Thyroid gland (tissue), 4 donors: ENCODE data around the gene TEKT2. TPM values are rescaled to one million over a fixed set of nuclear protein-coding genes. Genes with fewer than 3 reads are reported as not detected.

ENCODE experiments used
- DNase-seq, 2 donors: peaks; one replicate each; pipeline ENCODE4 v3.0.0-alpha.2; 2019
- H3K27ac ChIP-seq, 3 donors: fragments of 200-600 bp; sonication (generic); 1 replicate in 2 of 3; 2 replicates in 1 of 3; pipeline ENCODE4 v1.5.1; 2016 to 2019; ENCODE audit warnings: mild to moderate bottlenecking in 1 of 3, moderate library complexity in 1 of 3
- H3K27me3 ChIP-seq: fragments of 200-600 bp; sonication (generic); one replicate; pipeline ENCODE4 v1.5.1; 2019
- H3K36me3 ChIP-seq, 2 donors: fragments of 200-600 bp; sonication (generic); one replicate each; pipeline ENCODE4 v1.5.1; 2016 to 2019
- H3K4me1 ChIP-seq, 2 donors: fragments of 200-600 bp; sonication (generic); one replicate each; pipeline ENCODE4 v1.5.1; 2017 to 2019
- H3K4me3 ChIP-seq, 3 donors: fragments of 200-600 bp; sonication (generic); replicated peaks in 1 of 3; 1 replicate in 2 of 3; 2 replicates in 1 of 3; pipeline ENCODE4 v1.5.1; 2016; ENCODE audit warnings: mild to moderate bottlenecking in 1 of 3
- H3K9me3 ChIP-seq: fragments of 200-600 bp; sonication (generic); one replicate; pipeline ENCODE4 v1.5.1; 2017
- POLR2A ChIP-seq, 2 donors: fragments of 450-650 bp; IDR thresholded peaks; one replicate each; pipeline ENCODE4 v1.6.1; 2017; ENCODE audit warnings: antibody characterized with exemption in 2 of 2, mild to moderate bottlenecking in 2 of 2, moderate library complexity in 1 of 2
- WGBS, 2 donors: methylation state at CpG; one replicate each; pipeline ENCODE4 v1.1.5; 2017; 5-methylcytosine and 5-hydroxymethylcytosine counted together
- intact Hi-C: fragments of 100-400 bp; cut with DNase I; formaldehyde crosslinking; loops from one replicate; pipeline ENCODE4 v1.15.1; 2023
- total RNA-seq, 4 donors: library from RNA; depleted of rRNA; stranded (reverse); fragments of >200 nt; gene quantifications; one replicate each; pipeline ENCODE4 v1.2.3, GENCODE V29; 2016
- TF ChIP-seq, protein P1 (sequence below), 6 experiments: fragments of 200-600 bp in 3 of 6; fragments of 450-650 bp in 3 of 6; sonication (generic) in 3 of 6; IDR thresholded peaks; one replicate each; pipeline ENCODE4 v1.5.1; 2016 to 2019; ENCODE audit warnings: antibody characterized with exemption in 6 of 6, mild to moderate bottlenecking in 2 of 6, inconsistent platforms in 1 of 6, moderate library complexity in 1 of 6

Gene TEKT2
- total RNA-seq, 4 donors from 2014 or later, result 0.89 to 4.0 (median 1.9) TPM

DNA sequence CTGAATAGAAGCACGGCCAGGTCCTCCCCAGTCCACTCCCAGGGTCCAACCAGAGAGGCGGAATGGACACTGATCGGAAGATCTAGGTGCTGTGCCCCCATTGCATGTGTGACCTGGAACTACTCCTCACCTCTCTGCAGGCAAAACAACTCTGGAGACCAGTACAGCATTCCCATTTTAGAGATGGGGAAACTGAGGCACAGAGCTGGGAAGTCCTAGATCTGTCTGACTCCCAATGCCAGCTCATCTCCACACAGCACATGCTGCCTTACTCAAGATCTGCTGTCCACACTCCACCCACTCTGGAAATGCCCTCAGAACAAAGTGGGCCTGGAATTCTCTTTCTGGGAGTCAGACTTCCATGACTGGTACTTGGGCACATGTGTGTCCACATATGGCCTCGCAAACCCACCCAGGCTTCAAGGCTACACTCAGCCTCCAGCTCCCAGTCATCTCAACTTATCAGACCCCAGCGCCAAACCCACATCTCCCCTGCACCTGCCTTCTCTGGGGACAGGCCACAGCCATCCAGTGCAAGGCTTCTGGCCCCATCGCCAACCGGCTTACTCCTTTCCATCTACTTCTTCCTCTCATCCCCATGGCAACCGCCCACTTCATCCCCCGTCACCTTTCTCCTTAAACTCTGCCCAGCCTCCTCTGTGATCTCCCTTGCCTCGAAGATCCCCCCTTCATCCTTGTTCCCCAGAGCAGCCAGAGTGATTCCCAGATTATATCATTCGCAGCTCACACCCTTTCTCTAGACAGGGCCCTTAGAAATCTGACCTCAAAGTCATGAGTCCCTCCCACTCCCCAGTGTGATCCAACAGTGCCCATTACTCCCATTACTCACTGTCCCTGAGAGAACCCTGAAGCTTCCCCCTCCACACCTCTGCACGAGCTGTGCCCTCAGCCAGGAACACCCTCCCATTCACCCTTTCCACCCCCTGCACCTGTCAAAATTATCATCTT lies 38.5 kb downstream of the TEKT2 start:
- intact Hi-C loops, result no loop called here
- TF ChIP-seq, protein P1, sequence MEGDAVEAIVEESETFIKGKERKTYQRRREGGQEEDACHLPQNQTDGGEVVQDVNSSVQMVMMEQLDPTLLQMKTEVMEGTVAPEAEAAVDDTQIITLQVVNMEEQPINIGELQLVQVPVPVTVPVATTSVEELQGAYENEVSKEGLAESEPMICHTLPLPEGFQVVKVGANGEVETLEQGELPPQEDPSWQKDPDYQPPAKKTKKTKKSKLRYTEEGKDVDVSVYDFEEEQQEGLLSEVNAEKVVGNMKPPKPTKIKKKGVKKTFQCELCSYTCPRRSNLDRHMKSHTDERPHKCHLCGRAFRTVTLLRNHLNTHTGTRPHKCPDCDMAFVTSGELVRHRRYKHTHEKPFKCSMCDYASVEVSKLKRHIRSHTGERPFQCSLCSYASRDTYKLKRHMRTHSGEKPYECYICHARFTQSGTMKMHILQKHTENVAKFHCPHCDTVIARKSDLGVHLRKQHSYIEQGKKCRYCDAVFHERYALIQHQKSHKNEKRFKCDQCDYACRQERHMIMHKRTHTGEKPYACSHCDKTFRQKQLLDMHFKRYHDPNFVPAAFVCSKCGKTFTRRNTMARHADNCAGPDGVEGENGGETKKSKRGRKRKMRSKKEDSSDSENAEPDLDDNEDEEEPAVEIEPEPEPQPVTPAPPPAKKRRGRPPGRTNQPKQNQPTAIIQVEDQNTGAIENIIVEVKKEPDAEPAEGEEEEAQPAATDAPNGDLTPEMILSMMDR (IDR thresholded peaks at IDR 0.05), result no peak
- TF ChIP-seq POLR2A (IDR thresholded peaks at IDR 0.05), result no peak
- DNase-seq, result no peak
- WGBS, 2 donors, result 87 to 92% methylated on average over 12 of the region's 12 CpGs
- Histone ChIP-seq H3K36me3 (no peaks in the 10 kb centered on the region), H3K27ac (no peak overlapping the region), H3K4me1 (peaks cover 5 to 19% of the 10 kb centered on the region in 2 donors), H3K4me3 (no peak overlapping the region), H3K9me3 (no peaks in the 10 kb centered on the region), H3K27me3 (no peaks in the 10 kb centered on the region)

DNA sequence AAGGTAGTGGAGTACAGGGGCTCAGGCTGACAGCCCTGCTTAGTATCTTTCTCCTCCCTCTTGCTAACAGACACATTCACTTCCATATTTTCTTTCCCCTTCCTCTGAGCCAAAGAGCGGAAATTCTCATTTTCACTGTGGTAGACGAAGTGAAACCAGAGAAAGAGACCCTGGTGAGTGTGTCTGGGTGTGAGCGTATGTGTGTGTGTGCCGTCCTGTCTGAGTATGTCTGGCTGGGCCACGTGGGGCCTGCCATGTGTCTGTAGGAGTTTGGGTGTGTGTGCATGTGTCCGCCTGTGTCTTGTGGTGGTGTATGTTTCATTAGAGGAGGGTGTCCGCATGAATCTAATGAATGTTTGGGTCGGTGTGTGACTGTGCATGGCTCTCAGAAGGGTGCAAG lies 39.5 kb downstream of the TEKT2 start:
- Histone ChIP-seq H3K4me1 (peaks cover 5 to 19% of the 10 kb centered on the region in 2 donors), H3K9me3 (no peaks in the 10 kb centered on the region), H3K27ac (no peak overlapping the region), H3K4me3 (no peak overlapping the region), H3K36me3 (no peaks in the 10 kb centered on the region), H3K27me3 (no peaks in the 10 kb centered on the region)
- WGBS, 2 donors, result 66 to 74% methylated on average over 6 to 8 of the region's 8 CpGs
- TF ChIP-seq, protein P1 (IDR thresholded peaks at IDR 0.05), result no peak
- DNase-seq, result no peak
- intact Hi-C loops, result no loop called here

DNA sequence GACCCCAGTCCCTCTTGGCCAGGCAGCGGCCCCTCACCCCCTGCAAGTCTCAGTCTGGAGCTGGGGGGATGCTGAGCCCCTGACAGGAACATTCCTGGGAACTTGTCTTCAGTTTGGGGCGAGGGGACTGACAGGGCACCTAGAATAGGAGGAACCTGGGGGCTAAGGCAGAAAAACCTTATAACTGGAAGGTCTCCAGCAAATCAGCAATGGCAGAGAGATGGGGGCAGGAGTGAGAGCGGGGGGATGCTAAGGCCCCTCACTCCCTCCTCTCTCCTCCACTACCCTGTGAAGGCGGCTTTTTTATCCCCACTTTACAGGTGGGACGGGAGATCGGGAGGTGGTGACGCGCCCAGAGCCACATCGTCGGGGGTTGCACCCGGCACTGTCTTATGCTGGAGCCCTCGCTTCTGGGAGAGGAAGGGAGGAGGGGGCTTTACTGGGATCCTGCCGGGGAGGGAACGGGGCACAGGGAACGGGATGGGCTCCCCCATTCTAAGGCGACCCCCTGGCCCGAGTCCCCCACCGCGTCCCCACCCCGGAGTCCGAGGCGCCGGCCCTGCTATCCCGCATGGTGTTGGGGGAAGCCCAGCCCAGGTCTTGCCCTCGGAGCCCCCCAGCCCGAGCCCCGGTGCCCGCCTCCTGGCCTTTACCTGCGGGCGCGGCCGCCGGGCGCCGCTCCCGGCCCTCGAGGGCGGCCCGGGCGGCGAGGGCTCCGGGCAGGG lies 40.7 kb downstream of the TEKT2 start:
- H3K4me3 ChIP-seq, result peak overlapping the region in 1 of 3 donors; percentile 35
- intact Hi-C loops, result no loop called here
- no peak for DNase-seq
- no peaks in the 10 kb centered on the region for H3K27me3 ChIP-seq
- H3K4me1 ChIP-seq, result peaks cover 5 to 19% of the 10 kb centered on the region in 2 donors
- no peak overlapping the region for H3K27ac ChIP-seq
- H3K36me3 ChIP-seq, result no peaks in the 10 kb centered on the region
- TF ChIP-seq, protein P1 (IDR thresholded peaks at IDR 0.05), result no peak
- TF ChIP-seq POLR2A (IDR thresholded peaks at IDR 0.05), result no peak
- 66 to 69% methylated on average over 12 to 13 of the region's 42 CpGs for WGBS, 2 donors
- H3K9me3 ChIP-seq, result no peaks in the 10 kb centered on the region

DNA sequence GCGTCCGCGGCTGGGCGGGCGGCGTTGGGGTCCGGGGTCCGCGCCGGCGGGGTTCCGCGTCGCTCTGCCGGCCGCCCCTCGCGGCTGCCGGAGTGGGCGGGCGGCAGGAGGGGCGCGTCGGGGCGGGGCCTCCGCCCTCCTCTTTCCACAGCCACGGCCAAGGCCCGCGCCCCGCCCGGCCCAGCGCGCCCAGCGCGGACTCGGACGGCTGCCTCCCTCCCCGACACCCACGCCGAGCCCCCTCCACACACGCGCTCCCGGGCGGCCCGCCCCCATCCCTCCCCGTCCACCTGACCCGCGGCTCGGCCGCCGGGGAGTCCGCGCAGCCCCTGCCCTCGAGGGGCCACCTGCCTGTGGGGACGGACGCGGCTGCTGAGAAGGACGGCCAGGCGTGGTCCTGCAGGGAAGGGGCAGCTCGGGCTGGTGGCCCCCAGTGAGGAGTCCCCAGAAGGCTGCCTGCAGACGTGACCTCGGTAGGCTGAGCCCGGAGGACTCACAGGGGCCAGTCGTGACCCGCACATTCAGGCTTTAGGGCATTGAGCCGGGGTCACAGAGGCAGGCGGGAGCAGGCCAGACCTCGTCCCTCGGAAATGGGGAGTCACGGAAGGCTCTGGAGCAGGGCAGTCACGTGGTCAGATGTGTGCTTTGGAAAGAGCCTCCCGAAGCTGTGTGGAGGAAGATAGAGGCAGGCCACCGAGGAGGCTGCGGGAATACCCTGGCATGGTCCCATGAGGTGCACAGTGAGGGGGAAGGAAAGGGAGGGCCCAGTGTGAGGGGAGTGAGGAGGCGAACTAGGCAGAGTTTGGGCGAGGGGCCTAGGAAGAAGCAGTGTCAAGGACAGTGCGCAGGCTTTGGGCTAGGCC lies 41.5 kb downstream of the TEKT2 start, which contains the start of gene COL8A2:
TSS of gene COL8A2 (minus strand) at position 94 of the 863 bp plus-strand sequence. CDS start 24,980 bp downstream, outside the sequence.
- WGBS, 2 donors, result 28 to 32% methylated on average over 25 of the region's 77 CpGs
- intact Hi-C loops, result no loop called here
- H3K4me1 ChIP-seq, result peaks cover 5 to 19% of the 10 kb centered on the region in 2 donors
- no peaks in the 10 kb centered on the region for H3K36me3 ChIP-seq
- TF ChIP-seq, protein P1 (IDR thresholded peaks at IDR 0.05), result no peak
- TF ChIP-seq POLR2A (IDR thresholded peaks at IDR 0.05), result peak in 1 of 2 donors; percentile 37
- H3K4me3 ChIP-seq, result peak within 1 kb of the TSS in 1 of 3 donors; percentile 35
- H3K27me3 ChIP-seq, result no peaks in the 10 kb centered on the region
- no peaks in the 10 kb centered on the region for H3K9me3 ChIP-seq
- DNase-seq, result peak; percentile 80 to 83
- H3K27ac ChIP-seq, result peak within 1 kb of the TSS in 1 of 3 donors; percentile 45
